GM23338 (cell line): ENCODE results near the gene ARMC9. TPM values are rescaled to one million over a fixed set of nuclear protein-coding genes. Genes with fewer than 3 reads are reported as not detected.

Source experiments
- ATAC-seq: fragments of 200-7000 bp; cut with Tn5 transposase; 3 replicates; pipeline ENCODE4 v1.9.1; 2020
- DNase-seq: peaks from one replicate; pipeline ENCODE4 v3.0.0-alpha.2; 2015; ENCODE audit warnings: low spot score
- H2AFZ ChIP-seq: fragments of 200-600 bp; sonication (generic); 2 replicates; pipeline ENCODE4 v1.8.0; 2016; ENCODE audit warnings: antibody characterized with exemption, mild to moderate bottlenecking, moderate library complexity
- H3F3A ChIP-seq: fragments of 200-600 bp; sonication (generic); replicated peaks from 2 replicates; pipeline ENCODE4 v1.8.0; 2017; ENCODE audit warnings: antibody characterized with exemption, mixed run types, low read depth
- H3K27ac ChIP-seq: fragments of 200-600 bp; sonication (generic); 2 replicates; pipeline ENCODE4 v1.6.1; 2016; ENCODE audit warnings: low read depth
- H3K27me3 ChIP-seq: fragments of 200-600 bp; sonication (generic); 2 replicates; pipeline ENCODE4 v1.8.0; 2016; ENCODE audit warnings: mild to moderate bottlenecking, mixed run types, moderate library complexity; ENCODE audit not compliant: insufficient read depth
- H3K36me3 ChIP-seq: fragments of 200-600 bp; sonication (generic); 2 replicates; pipeline ENCODE4 v1.8.0; 2016; ENCODE audit warnings: mild to moderate bottlenecking; ENCODE audit not compliant: insufficient read depth
- H3K4me1 ChIP-seq: fragments of 200-600 bp; sonication (generic); 2 replicates; pipeline ENCODE4 v1.8.0; 2016; ENCODE audit warnings: mild to moderate bottlenecking, moderate library complexity; ENCODE audit not compliant: insufficient read depth
- H3K4me2 ChIP-seq: fragments of 200-600 bp; sonication (generic); 2 replicates; pipeline ENCODE4 v1.7.1; 2017; ENCODE audit warnings: mixed run types
- H3K4me3 ChIP-seq: fragments of 200-600 bp; sonication (generic); 2 replicates; pipeline ENCODE4 v1.6.1; 2016; ENCODE audit warnings: mixed run types
- H3K79me2 ChIP-seq: fragments of 200-600 bp; sonication (generic); replicated peaks from 2 replicates; pipeline ENCODE4 v1.8.0; 2017; ENCODE audit warnings: mild to moderate bottlenecking; ENCODE audit not compliant: insufficient read depth
- H3K9me2 ChIP-seq: fragments of 200-600 bp; sonication (generic); 2 replicates; pipeline ENCODE4 v1.8.0; 2017; ENCODE audit not compliant: insufficient read depth
- H4K20me1 ChIP-seq: fragments of 200-600 bp; sonication (generic); replicated peaks from 2 replicates; pipeline ENCODE4 v1.8.0; 2017; ENCODE audit warnings: mild to moderate bottlenecking; ENCODE audit not compliant: insufficient read depth
- H3K27ac Mint-ChIP-seq: 2 replicates; pipeline ENCODE4 v1.8.0; 2020; ENCODE audit warnings: inconsistent platforms, mild to moderate bottlenecking, moderate library complexity, mixed read lengths
- H3K27me3 Mint-ChIP-seq: 3 replicates; pipeline ENCODE4 v1.8.0; 2022; ENCODE audit warnings: low read depth, mild to moderate bottlenecking, moderate library complexity, mixed read lengths, inconsistent platforms; ENCODE audit not compliant: insufficient read depth, poor library complexity
- H3K36me3 Mint-ChIP-seq: 3 replicates; pipeline ENCODE4 v1.8.0; 2021; ENCODE audit warnings: low read depth, mild to moderate bottlenecking, inconsistent platforms, moderate library complexity, mixed read lengths
- H3K4me1 Mint-ChIP-seq: 3 replicates; pipeline ENCODE4 v1.8.0; 2020; ENCODE audit warnings: mild to moderate bottlenecking, inconsistent platforms, mixed read lengths
- H3K4me3 Mint-ChIP-seq: 3 replicates; pipeline ENCODE4 v1.8.0; 2021; ENCODE audit warnings: moderate library complexity, mild to moderate bottlenecking, inconsistent platforms, mixed read lengths
- H3K9me3 Mint-ChIP-seq: 3 replicates; pipeline ENCODE4 v1.8.0; 2020; ENCODE audit warnings: moderate library complexity, mild to moderate bottlenecking, inconsistent platforms, mixed read lengths
- CREB1 ChIP-seq: fragments of 250-450 bp; sonication (Bioruptor Pico); IDR thresholded peaks from 2 replicates; pipeline ENCODE4 v1.5.0; 2020; ENCODE audit warnings: low read depth, mild to moderate bottlenecking, moderate library complexity
- CTCF ChIP-seq, 2 experiments: fragments of 200-600 bp in 1 of 2; sonication (generic) in 1 of 2; conservative IDR thresholded peaks; 2 replicates each; pipeline versions ENCODE4 v1.5.1 to v1.6.1; 2016 to 2017; ENCODE audit warnings: antibody characterized with exemption in 2 of 2, low read depth in 2 of 2, mild to moderate bottlenecking in 2 of 2, moderate library complexity in 1 of 2
- ETS1 ChIP-seq: IDR thresholded peaks from 2 replicates; pipeline ENCODE4 v1.6.1; 2016; ENCODE audit warnings: antibody characterized with exemption
- EZH2 ChIP-seq: fragments of 200-600 bp; sonication (generic); IDR thresholded peaks from one replicate; pipeline ENCODE4 v1.8.0; 2017; ENCODE audit warnings: antibody characterized with exemption, mild to moderate bottlenecking, low read depth; ENCODE audit not compliant: unreplicated experiment
- EZH2phosphoT487 ChIP-seq: fragments of 200-600 bp; sonication (generic); IDR thresholded peaks from one replicate; pipeline ENCODE4 v1.8.1; 2018; ENCODE audit warnings: antibody characterized with exemption; ENCODE audit not compliant: unreplicated experiment
- JUNB ChIP-seq: IDR thresholded peaks from one replicate; pipeline ENCODE4 v1.6.1; 2016; ENCODE audit warnings: antibody characterized with exemption; ENCODE audit not compliant: unreplicated experiment
- NANOG ChIP-seq: IDR thresholded peaks from 2 replicates; pipeline ENCODE4 v1.6.1; 2016; ENCODE audit warnings: antibody characterized with exemption, borderline replicate concordance
- POLR2AphosphoS5 ChIP-seq: IDR thresholded peaks from 2 replicates; pipeline ENCODE4 v1.6.1; 2016; ENCODE audit warnings: antibody characterized with exemption, low read depth
- REST ChIP-seq: IDR thresholded peaks from one replicate; pipeline ENCODE4 v1.6.1; 2018; ENCODE audit warnings: antibody characterized with exemption; ENCODE audit not compliant: unreplicated experiment
- STAT1 ChIP-seq: IDR thresholded peaks from one replicate; pipeline ENCODE4 v1.6.1; 2016; ENCODE audit warnings: antibody characterized with exemption; ENCODE audit not compliant: unreplicated experiment
- ZNF114 ChIP-seq: fragments of 250-450 bp; sonication (Bioruptor Pico); IDR thresholded peaks from 2 replicates; pipeline ENCODE4 v1.5.0; 2020; ENCODE audit warnings: mild to moderate bottlenecking, moderate library complexity
- ZNF331 ChIP-seq: fragments of 250-450 bp; sonication (Bioruptor Pico); IDR thresholded peaks from 2 replicates; pipeline ENCODE4 v1.5.0; 2020; ENCODE audit warnings: low read depth, mild to moderate bottlenecking, moderate library complexity
- ZNF462 ChIP-seq: fragments of 250-450 bp; sonication (Bioruptor Pico); IDR thresholded peaks from 2 replicates; pipeline ENCODE4 v1.5.0; 2020; ENCODE audit warnings: mild to moderate bottlenecking, moderate library complexity
- polyA plus RNA-seq: library from polyadenylated mRNA; unstranded; fragments of >200 nt; fragmentation: Nextera tagmentation; extraction: Ambion mirVana; gene quantifications from 2 replicates; pipeline ENCODE4 v1.2.1, GENCODE V29; 2016
- total RNA-seq: library from RNA; depleted of rRNA; stranded (reverse); fragments of >200 nt; shearing (Covaris generic); gene quantifications from 2 replicates; pipeline ENCODE4 v1.2.3, GENCODE V29; 2014

The ARMC9 gene
- total and polyA plus RNA-seq, 2 experiments from 2014 or later, result 29.2 to 56.0 TPM

GRCh38 chr2:231308219-231308618, 109.8 kb downstream of the ARMC9 start:
- ATAC-seq, result no peak
- H3K4me3 Mint-ChIP-seq, result no peak overlapping the region

More at GRCh38 chr2:231308219-231308618, 109.8 kb downstream of the ARMC9 start:
- Histone ChIP-seq H3F3A (0 out of 2 replicates have a peak, but pooled peaks cover 6% of the 10 kb centered on the region), H3K79me2 (no peaks in the 10 kb centered on the region), H3K4me3 (no peak overlapping the region), H3K9me2 (no peaks in the 10 kb centered on the region), H3K27me3 (no peaks in the 10 kb centered on the region), H4K20me1 (no peaks in the 10 kb centered on the region), H3K4me2 (no peak overlapping the region), H3K27ac (no peak overlapping the region), H3K4me1 (no peaks in the 10 kb centered on the region), H2AFZ (no peak overlapping the region), H3K36me3 (no peaks in the 10 kb centered on the region)
- Mint-ChIP-seq H3K27ac (no peak overlapping the region), H3K36me3 (no peaks in the 10 kb centered on the region), H3K9me3 (no peaks in the 10 kb centered on the region), H3K4me1 (peaks cover 6% of the 10 kb centered on the region), H3K27me3 (peaks cover 3% of the 10 kb centered on the region)
- no peak for DNase-seq
- TF ChIP-seq CREB1 (CRISPR knock-in tag) (no peak), NANOG (no peak), STAT1 (no peak), EZH2phosphoT487 (no peak), CTCF (conservative IDR thresholded peaks at IDR 0.05; ENCODE audit: low read depth in 2 of 2) (no peak), POLR2AphosphoS5 (no peak), ZNF331 (CRISPR knock-in tag) (no peak), ZNF114 (CRISPR knock-in tag) (no peak), JUNB (no peak), EZH2 (no peak), ZNF462 (CRISPR knock-in tag) (no peak), ETS1 (no peak), REST (no peak)
